ENCODE results near the gene C1QTNF1. TPM values are rescaled to one million over a fixed set of nuclear protein-coding genes. Genes with fewer than 3 reads are reported as not detected.
"Not testable (repeated sequence)": the region's sequence is repeated elsewhere in the genome, so short reads cannot be mapped to it uniquely, and the experiment has no call there.

C1QTNF1 gene
- polyA plus RNA-seq, 1 donor: 1.9 TPM

GRCh38 chr17:79053251-79053925, 29.4 kb downstream of the C1QTNF1 start:
- no peak for DNase-seq

GRCh38 chr17:79054200-79054960, 30.4 kb downstream of the C1QTNF1 start:
- no peak for DNase-seq

GRCh38 chr17:79055197-79055596, 31.2 kb downstream of the C1QTNF1 start:
- DNase-seq: no peak

- DNase-seq: no peak
Observed at GRCh38 chr17:79057737-79058385, 33.9 kb downstream of the C1QTNF1 start.

- DNase-seq: no peak
Observed at GRCh38 chr17:79062691-79063090, 38.7 kb downstream of the C1QTNF1 start.

GRCh38 chr17:79064026-79064425, 40.1 kb downstream of the C1QTNF1 start:
- DNase-seq: no peak

- DNase-seq: no peak
Observed at GRCh38 chr17:79065105-79065670, 41.2 kb downstream of the C1QTNF1 start.

- no peak for DNase-seq
Observed at GRCh38 chr17:79066963-79067362, 43.0 kb downstream of the C1QTNF1 start.

GRCh38 chr17:79070266-79070880, 46.4 kb downstream of the C1QTNF1 start:
- DNase-seq: no peak

GRCh38 chr17:79071161-79071740, 47.3 kb downstream of the C1QTNF1 start:
- DNase-seq: no peak

- DNase-seq: no peak
Observed at GRCh38 chr17:79072544-79072943, 48.6 kb downstream of the C1QTNF1 start.

- DNase-seq: no peak
Observed at GRCh38 chr17:79073016-79073705, 49.2 kb downstream of the C1QTNF1 start.

- no peak for DNase-seq
Observed at GRCh38 chr17:79073706-79074088, 49.7 kb downstream of the C1QTNF1 start.

- DNase-seq: not testable (repeated sequence)
Observed at GRCh38 chr17:79074121-79074648, 50.2 kb downstream of the C1QTNF1 start.

GRCh38 chr17:79074649-79075445, 50.9 kb downstream of the C1QTNF1 start, which contains the start of gene ENGASE:
ENGASE (plus strand) TSS chr17:79074824; CDS start chr17:79074945, 121 bp downstream.
- peak; percentile 92 for DNase-seq

GRCh38 chr17:79075446-79075750, 51.4 kb downstream of the C1QTNF1 start:
- DNase-seq: no peak

- DNase-seq: no peak
Observed at GRCh38 chr17:79075861-79076406, 52.0 kb downstream of the C1QTNF1 start.

GRCh38 chr17:79077587-79077986, 53.6 kb downstream of the C1QTNF1 start:
- DNase-seq: no peak

GRCh38 chr17:79078476-79079190, 54.7 kb downstream of the C1QTNF1 start:
- DNase-seq: no peak

All from left kidney (tissue), 2 donors.